Mucosa of descending colon (tissue), 3 donors: Measurements from ENCODE around the gene COPS8. TPM values are rescaled to one million over a fixed set of nuclear protein-coding genes. Genes with fewer than 3 reads are reported as not detected.

ENCODE experiments used
- ATAC-seq: fragments of 200-7000 bp; cut with Tn5 transposase; one replicate; pipeline ENCODE4 v1.9.1; 2020; ENCODE audit warnings: mild to moderate bottlenecking, moderate library complexity
- DNase-seq, 3 donors: peaks; one replicate each; pipeline ENCODE4 v3.0.0-alpha.2; 2020
- H3K36me3 ChIP-seq: fragments of 200-600 bp; one replicate; pipeline ENCODE4 v1.8.0; 2021; ENCODE audit warnings: low read depth, mild to moderate bottlenecking
- H3K4me1 ChIP-seq: fragments of 200-600 bp; one replicate; pipeline ENCODE4 v1.8.0; 2021; ENCODE audit warnings: low read depth, mild to moderate bottlenecking
- H3K4me3 ChIP-seq: fragments of 200-600 bp; one replicate; pipeline ENCODE4 v1.8.0; 2021; ENCODE audit warnings: mild to moderate bottlenecking
- H3K9me3 ChIP-seq: fragments of 200-600 bp; one replicate; pipeline ENCODE4 v1.8.0; 2021; ENCODE audit warnings: mild to moderate bottlenecking
- CTCF ChIP-seq: fragments of 200-600 bp; IDR thresholded peaks from one replicate; pipeline ENCODE4 v1.8.0; 2022; ENCODE audit warnings: antibody characterized with exemption, mild to moderate bottlenecking
- intact Hi-C, 2 donors: fragments of 100-400 bp; cut with DNase I in 1 of 2; cut with micrococcal nuclease in 1 of 2; formaldehyde crosslinking; loops; one replicate each; pipeline versions ENCODE4 v1.11.0 to v1.11.1; 2022; cut with DNase I, micrococcal nuclease
- total RNA-seq, 3 donors: library from RNA; stranded (reverse); fragmentation: NEBNext Ultra II Directional in 2 of 3; extraction: Animal tissue kit (Norgen Biotek cat#: 25700) in 2 of 3; gene quantifications; one replicate each; pipeline versions ENCODE4 v1.2.1 to v1.2.4, GENCODE V29; 2021 to 2023
- donor health status: DM: no; HTN: no; CAD: no; lungs with moderate emphysema.
- donor health status: DM: no; HTN: no; CAD: no.
- donor health status: DM: no; HTN: yes; CAD: no.

The COPS8 gene
- total RNA-seq, 3 donors from 2014 or later: 23.4 to 37.3 (median 31.5) TPM

GRCh38 chr2:237096911-237097310, 11.2 kb downstream of the COPS8 start:
- no peak for TF ChIP-seq CTCF
- H3K9me3 ChIP-seq: no peaks in the 10 kb centered on the region
- intact Hi-C loops: no loop called here
- no peak for DNase-seq
- H3K4me1 ChIP-seq: no peaks in the 10 kb centered on the region
- ATAC-seq: no peak
- no peak overlapping the region for H3K4me3 ChIP-seq
- no peaks in the 10 kb centered on the region for H3K36me3 ChIP-seq

DNA sequence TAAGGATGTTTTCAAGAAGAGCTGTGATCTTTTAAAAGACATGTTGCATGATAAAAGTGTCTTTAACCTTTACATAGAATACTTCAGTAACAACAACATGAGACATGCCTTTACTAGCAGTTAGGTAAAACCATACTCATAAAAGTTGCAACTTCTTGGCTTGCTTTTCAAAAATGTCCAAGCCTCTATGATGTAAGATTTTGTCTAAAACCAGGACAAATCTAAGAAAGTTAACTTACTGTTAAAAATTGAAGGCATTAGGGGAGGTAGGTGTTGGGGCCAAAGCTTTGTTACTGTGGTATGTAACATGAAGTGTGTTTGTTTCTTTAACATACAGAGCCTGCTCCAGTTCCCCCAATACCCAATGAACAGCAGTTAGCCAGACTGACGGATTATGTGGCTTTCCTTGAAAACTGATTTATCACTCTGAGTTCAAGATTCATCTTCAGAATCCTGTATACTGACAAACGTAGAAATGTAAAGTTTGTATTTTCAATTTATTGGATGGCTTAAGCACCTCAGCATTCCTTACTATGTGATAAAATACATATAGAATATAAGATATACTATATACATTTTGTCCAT, 11.7 kb downstream of the COPS8 start:
- Histone ChIP-seq H3K36me3 (no peaks in the 10 kb centered on the region), H3K4me3 (no peak overlapping the region), H3K4me1 (no peaks in the 10 kb centered on the region), H3K9me3 (no peaks in the 10 kb centered on the region)
- DNase-seq: no peak
- intact Hi-C loops: no loop called here
- no peak for ATAC-seq
- TF ChIP-seq CTCF: no peak

DNA sequence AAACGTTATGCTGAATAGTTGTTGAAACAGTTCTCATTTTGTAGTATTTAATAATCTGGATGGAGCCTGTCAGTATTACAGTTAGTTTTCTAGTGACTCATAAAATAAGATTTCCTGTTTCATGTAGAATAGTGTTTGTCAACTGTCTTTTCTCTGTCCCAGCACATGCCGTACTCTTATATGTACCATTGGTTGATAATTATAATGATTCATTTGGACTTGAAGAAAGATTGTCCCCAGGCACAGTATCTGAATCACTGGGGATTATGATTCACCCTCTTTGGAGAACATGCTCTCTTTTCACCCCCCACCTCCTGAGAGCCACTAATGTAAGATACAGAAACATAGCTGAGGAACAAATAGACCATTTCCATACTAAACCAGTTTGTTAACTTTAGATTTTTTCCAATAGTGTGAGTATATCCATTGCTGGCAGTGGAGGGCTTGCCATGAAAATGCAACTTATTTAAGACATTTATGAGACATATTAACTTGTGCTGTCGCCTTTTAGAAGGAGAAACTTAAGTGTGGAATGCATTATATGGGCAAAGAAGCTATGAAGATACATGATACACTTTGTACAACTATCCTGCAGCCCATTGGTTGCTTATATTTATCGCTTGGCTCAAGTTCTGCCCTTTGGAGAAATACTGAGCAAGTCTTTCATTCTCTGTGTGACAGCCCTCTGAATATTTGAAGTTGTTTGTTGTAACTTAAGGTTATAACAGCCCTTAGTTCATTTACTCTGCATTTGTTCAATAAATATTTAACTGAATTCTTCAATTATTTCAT, 12.4 kb downstream of the COPS8 start:
- H3K9me3 ChIP-seq: no peaks in the 10 kb centered on the region
- TF ChIP-seq CTCF: no peak
- no peaks in the 10 kb centered on the region for H3K4me1 ChIP-seq
- intact Hi-C loops: no loop called here
- peak; percentile 15 for ATAC-seq
- DNase-seq: no peak
- no peak overlapping the region for H3K4me3 ChIP-seq
- no peaks in the 10 kb centered on the region for H3K36me3 ChIP-seq

- Histone ChIP-seq H3K4me1 (no peaks in the 10 kb centered on the region), H3K36me3 (no peaks in the 10 kb centered on the region), H3K9me3 (no peaks in the 10 kb centered on the region), H3K4me3 (no peak overlapping the region)
- no peak for DNase-seq
- intact Hi-C loops: no loop called here
- no peak for ATAC-seq
- TF ChIP-seq CTCF: no peak
These were observed 14.1 kb downstream of the COPS8 start for GRCh38 chr2:237099804-237100203.

- no peaks in the 10 kb centered on the region for H3K9me3 ChIP-seq
- no peak for TF ChIP-seq CTCF
- intact Hi-C loops: no loop called here
- DNase-seq (no peak), ATAC-seq (no peak)
- no peaks in the 10 kb centered on the region for H3K36me3 ChIP-seq
- no peak overlapping the region for H3K4me3 ChIP-seq
- H3K4me1 ChIP-seq: no peaks in the 10 kb centered on the region
These were observed 15.7 kb downstream of the COPS8 start for GRCh38 chr2:237101118-237101979.
